HEK293T (cell line): Measurements from ENCODE around the gene KRT24.

ENCODE experiments used
- ARNT ChIP-seq: fragments of 450-650 bp; IDR thresholded peaks from 2 replicates; pipeline ENCODE4 v1.6.1; 2017; ENCODE audit warnings: mild to moderate bottlenecking
- BHLHE40 ChIP-seq: fragments of 450-650 bp; IDR thresholded peaks from 2 replicates; pipeline ENCODE4 v1.6.1; 2016; ENCODE audit warnings: mild to moderate bottlenecking, moderate library complexity, borderline replicate concordance
- CTBP1 ChIP-seq: fragments of 450-650 bp; IDR thresholded peaks from 2 replicates; pipeline ENCODE4 v1.6.1; 2016; ENCODE audit warnings: borderline replicate concordance
- ELF4 ChIP-seq: fragments of 450-650 bp; IDR thresholded peaks from 2 replicates; pipeline ENCODE4 v1.6.1; 2017; ENCODE audit warnings: antibody characterized with exemption
- SP1 ChIP-seq: fragments of 450-650 bp; IDR thresholded peaks from 2 replicates; pipeline ENCODE4 v1.6.1; 2017
- TARDBP ChIP-seq: fragments of 450-650 bp; IDR thresholded peaks from 2 replicates; pipeline ENCODE4 v1.6.1; 2016

DNA sequence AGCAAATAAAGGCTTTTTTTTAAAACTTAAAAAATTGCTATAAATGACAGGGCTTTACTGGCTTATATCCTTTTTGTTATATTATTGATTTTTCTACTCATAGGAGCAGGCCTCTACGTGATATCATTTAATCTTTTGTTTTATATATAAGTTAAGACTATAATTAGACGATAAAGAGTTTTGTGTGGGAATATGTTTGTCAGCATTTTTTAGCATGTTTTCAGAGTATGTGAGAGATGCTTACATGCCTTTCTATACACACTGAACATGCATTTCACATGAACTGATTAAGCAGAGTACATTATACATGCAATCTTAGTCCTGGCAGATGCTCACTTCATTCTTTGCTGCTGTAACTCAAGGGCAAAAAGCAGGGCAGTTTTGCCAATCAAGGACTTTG, 30.9 kb downstream of the KRT24 start:
- no peak for TF ChIP-seq TARDBP
- no peak for TF ChIP-seq ARNT
- no peak for TF ChIP-seq BHLHE40
- TF ChIP-seq SP1, result no peak
- no peak for TF ChIP-seq ELF4
- TF ChIP-seq CTBP1, result no peak
